Measurements from ENCODE around the gene AP3S2.
A peak's percentile ranks its signal among the peaks of the same experiment; 100 is the strongest.

Gene AP3S2

DNA sequence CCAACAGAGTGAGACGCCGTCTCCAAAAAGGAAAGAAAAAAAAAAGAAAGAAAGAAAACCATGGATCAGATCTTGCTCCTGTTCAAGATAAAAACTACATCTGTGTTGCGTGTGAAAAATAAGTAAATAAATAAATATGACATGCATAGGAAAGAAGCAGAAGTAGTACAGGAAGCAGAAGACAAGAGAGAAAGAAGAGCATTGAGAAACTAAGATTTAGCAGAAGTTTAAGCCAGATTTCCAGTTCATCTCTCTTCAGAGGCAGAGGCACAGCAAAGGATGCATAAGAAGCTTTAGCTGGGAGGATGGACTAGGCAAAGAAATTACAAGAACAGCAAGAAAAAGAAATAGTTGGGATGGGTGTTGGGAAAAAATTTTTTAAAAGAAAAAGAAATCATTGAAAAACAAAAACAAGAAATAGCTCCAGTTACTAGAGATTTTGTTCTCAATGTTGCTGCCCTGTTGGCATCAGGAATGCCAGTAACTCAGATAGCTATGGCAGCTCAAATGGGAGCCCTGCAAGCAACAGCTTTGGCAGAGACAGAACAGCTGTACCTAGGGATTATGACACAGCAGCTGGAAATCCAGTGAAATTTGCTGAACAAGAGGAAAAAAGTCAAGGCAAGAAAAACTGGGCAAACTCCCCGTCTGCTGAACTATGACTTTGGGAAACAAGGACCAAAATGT is 17.3 kb downstream of the AP3S2 start:
- H3F3A ChIP-seq (ENCODE audit: insufficient read depth) = no peaks in the 10 kb centered on the region
- H2AFZ ChIP-seq (ENCODE audit: low read depth, low read length, severe bottlenecking) = no peak overlapping the region
- H3K4me3 ChIP-seq (ENCODE audit: insufficient read depth, low read length, poor library complexity, severe bottlenecking) = no peak overlapping the region
- H3K9me3 ChIP-seq (ENCODE audit: insufficient read depth, low read length) = no peaks in the 10 kb centered on the region
- no peaks in the 10 kb centered on the region for H3K27me3 ChIP-seq (ENCODE audit: low read length)
- H3K79me2 ChIP-seq (ENCODE audit: insufficient read depth, low read length) = no peaks in the 10 kb centered on the region
- no peaks in the 10 kb centered on the region for H3K9me2 ChIP-seq (replicated peaks; ENCODE audit: insufficient read depth, low read length)
- no peaks in the 10 kb centered on the region for H4K20me1 ChIP-seq (ENCODE audit: low read depth, low read length)
- no peak overlapping the region for H3K27ac ChIP-seq (ENCODE audit: low read depth, low read length)
- H3K4me2 ChIP-seq (ENCODE audit: low read depth, low read length, poor library complexity, severe bottlenecking) = no peak overlapping the region
- peaks cover 3% of the 10 kb centered on the region; the same call in 1 of the 2 replicates for H3K36me3 ChIP-seq (ENCODE audit: low read length)
- no peak for TF ChIP-seq EZH2phosphoT487 (conservative IDR thresholded peaks at IDR 0.05; ENCODE audit: low read length)
- TF ChIP-seq, protein P1, sequence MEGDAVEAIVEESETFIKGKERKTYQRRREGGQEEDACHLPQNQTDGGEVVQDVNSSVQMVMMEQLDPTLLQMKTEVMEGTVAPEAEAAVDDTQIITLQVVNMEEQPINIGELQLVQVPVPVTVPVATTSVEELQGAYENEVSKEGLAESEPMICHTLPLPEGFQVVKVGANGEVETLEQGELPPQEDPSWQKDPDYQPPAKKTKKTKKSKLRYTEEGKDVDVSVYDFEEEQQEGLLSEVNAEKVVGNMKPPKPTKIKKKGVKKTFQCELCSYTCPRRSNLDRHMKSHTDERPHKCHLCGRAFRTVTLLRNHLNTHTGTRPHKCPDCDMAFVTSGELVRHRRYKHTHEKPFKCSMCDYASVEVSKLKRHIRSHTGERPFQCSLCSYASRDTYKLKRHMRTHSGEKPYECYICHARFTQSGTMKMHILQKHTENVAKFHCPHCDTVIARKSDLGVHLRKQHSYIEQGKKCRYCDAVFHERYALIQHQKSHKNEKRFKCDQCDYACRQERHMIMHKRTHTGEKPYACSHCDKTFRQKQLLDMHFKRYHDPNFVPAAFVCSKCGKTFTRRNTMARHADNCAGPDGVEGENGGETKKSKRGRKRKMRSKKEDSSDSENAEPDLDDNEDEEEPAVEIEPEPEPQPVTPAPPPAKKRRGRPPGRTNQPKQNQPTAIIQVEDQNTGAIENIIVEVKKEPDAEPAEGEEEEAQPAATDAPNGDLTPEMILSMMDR (IDR thresholded peaks at IDR 0.05; ENCODE audit: insufficient read depth, low read length, poor library complexity, severe bottlenecking) = no peak
- H3K9ac ChIP-seq (ENCODE audit: low read length) = no peak overlapping the region

DNA sequence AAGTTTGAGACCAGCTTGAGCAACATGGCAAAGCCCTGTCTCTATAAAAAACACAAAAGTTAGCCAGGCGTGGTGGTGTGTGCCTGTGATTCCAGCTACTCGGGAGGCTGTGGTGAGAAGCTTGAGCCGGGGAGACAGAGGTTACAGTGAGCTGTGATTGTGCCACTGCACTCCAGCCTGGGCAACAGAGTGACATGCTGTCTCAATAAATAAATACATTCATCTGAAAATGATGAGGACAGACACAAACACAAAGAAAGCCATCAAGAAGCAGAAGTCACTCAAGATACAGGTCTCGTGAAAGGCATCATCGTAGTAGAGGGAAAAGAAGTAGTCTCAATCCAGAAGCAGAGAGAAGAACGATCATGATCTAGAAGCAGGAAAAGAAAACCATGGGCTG is 18.1 kb downstream of the AP3S2 start:
- peaks cover 3% of the 10 kb centered on the region; the same call in 1 of the 2 replicates for H3K36me3 ChIP-seq (ENCODE audit: low read length)
- H3K79me2 ChIP-seq (ENCODE audit: insufficient read depth, low read length) = no peaks in the 10 kb centered on the region
- no peaks in the 10 kb centered on the region for H4K20me1 ChIP-seq (ENCODE audit: low read depth, low read length)
- no peak overlapping the region for H3K4me3 ChIP-seq (ENCODE audit: insufficient read depth, low read length, poor library complexity, severe bottlenecking)
- TF ChIP-seq EZH2phosphoT487 (conservative IDR thresholded peaks at IDR 0.05; ENCODE audit: low read length) = no peak
- TF ChIP-seq, protein P1 (IDR thresholded peaks at IDR 0.05; ENCODE audit: insufficient read depth, low read length, poor library complexity, severe bottlenecking) = no peak
- H3K9ac ChIP-seq (ENCODE audit: low read length) = no peak overlapping the region
- H3K27ac ChIP-seq (ENCODE audit: low read depth, low read length) = no peak overlapping the region
- H3K9me3 ChIP-seq (ENCODE audit: insufficient read depth, low read length) = no peaks in the 10 kb centered on the region
- no peak overlapping the region for H2AFZ ChIP-seq (ENCODE audit: low read depth, low read length, severe bottlenecking)
- no peaks in the 10 kb centered on the region for H3K9me2 ChIP-seq (replicated peaks; ENCODE audit: insufficient read depth, low read length)
- no peaks in the 10 kb centered on the region for H3F3A ChIP-seq (ENCODE audit: insufficient read depth)
- H3K4me2 ChIP-seq (ENCODE audit: low read depth, low read length, poor library complexity, severe bottlenecking) = no peak overlapping the region
- H3K27me3 ChIP-seq (ENCODE audit: low read length) = no peaks in the 10 kb centered on the region

DNA sequence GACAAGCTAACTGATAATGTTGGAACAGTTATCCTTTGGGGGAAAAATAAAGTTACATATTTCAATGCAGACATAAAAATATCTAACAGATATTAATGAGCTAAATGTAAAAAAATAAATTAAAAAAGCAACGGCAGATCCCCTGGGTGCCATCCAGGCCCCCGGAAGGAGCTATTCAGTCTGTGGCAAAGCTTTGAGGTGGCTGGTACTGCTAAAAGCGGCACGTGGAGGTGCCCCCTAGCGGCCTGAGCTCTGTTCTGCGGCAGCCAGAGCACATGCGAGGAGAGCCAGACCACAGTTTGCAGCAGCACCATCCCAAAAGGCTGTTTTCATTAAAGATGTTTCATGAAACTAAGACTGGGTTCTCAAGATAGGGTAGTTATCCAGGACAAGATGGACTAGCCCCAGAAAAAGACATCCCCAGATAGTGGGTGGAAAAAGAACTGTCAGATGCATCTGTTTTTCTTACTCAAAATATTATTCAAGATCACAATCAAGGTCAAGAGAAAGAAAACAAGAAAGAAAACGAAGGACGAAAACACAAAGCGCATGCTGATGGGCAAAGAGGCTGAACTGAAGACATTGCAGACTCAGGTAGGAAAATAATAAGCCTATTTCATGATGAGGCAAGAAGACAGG is 18.7 kb downstream of the AP3S2 start:
- no peak for TF ChIP-seq EZH2phosphoT487 (conservative IDR thresholded peaks at IDR 0.05; ENCODE audit: low read length)
- TF ChIP-seq, protein P1 (IDR thresholded peaks at IDR 0.05; ENCODE audit: insufficient read depth, low read length, poor library complexity, severe bottlenecking) = peak; percentile 83
- Histone ChIP-seq H3K27me3 (ENCODE audit: low read length) (no peaks in the 10 kb centered on the region), H3K4me3 (ENCODE audit: insufficient read depth, low read length, poor library complexity, severe bottlenecking) (no peak overlapping the region), H3K36me3 (ENCODE audit: low read length) (peaks cover 3% of the 10 kb centered on the region; the same call in 1 of the 2 replicates), H3K79me2 (ENCODE audit: insufficient read depth, low read length) (no peaks in the 10 kb centered on the region), H3K27ac (ENCODE audit: low read depth, low read length) (no peak overlapping the region), H3F3A (ENCODE audit: insufficient read depth) (no peaks in the 10 kb centered on the region), H4K20me1 (ENCODE audit: low read depth, low read length) (no peaks in the 10 kb centered on the region), H3K9ac (ENCODE audit: low read length) (no peak overlapping the region), H3K4me2 (ENCODE audit: low read depth, low read length, poor library complexity, severe bottlenecking) (peak overlapping the region; percentile 37), H3K9me2 (replicated peaks; ENCODE audit: insufficient read depth, low read length) (no peaks in the 10 kb centered on the region), H3K9me3 (ENCODE audit: insufficient read depth, low read length) (no peaks in the 10 kb centered on the region), H2AFZ (ENCODE audit: low read depth, low read length, severe bottlenecking) (peak overlapping the region; percentile 77)
